ENCODE data around the gene FAM184B.

DNA sequence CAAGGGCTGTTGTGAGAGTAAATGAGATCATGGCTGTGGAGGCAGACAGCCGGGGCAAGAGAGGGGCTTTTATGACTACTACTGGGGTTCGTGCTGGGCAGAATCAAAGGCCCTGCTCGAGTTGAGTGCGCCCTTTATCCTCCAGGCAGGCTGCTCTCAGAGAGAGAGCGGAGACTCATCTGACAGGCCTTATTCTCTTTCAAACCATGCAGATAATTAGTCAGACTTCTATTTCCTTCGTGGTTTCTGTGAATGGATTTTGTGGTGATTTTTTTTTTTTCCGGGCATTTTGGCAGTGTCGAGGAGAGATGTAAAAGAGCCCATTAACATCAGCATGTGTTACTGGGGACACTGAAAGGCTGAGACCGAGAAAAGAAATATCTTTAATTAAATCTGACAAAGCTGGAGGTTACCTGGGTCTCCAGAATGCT, 93.4 kb downstream of the FAM184B start:
- TF ChIP-seq, protein P1, sequence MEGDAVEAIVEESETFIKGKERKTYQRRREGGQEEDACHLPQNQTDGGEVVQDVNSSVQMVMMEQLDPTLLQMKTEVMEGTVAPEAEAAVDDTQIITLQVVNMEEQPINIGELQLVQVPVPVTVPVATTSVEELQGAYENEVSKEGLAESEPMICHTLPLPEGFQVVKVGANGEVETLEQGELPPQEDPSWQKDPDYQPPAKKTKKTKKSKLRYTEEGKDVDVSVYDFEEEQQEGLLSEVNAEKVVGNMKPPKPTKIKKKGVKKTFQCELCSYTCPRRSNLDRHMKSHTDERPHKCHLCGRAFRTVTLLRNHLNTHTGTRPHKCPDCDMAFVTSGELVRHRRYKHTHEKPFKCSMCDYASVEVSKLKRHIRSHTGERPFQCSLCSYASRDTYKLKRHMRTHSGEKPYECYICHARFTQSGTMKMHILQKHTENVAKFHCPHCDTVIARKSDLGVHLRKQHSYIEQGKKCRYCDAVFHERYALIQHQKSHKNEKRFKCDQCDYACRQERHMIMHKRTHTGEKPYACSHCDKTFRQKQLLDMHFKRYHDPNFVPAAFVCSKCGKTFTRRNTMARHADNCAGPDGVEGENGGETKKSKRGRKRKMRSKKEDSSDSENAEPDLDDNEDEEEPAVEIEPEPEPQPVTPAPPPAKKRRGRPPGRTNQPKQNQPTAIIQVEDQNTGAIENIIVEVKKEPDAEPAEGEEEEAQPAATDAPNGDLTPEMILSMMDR (IDR thresholded peaks at IDR 0.05): no peak
- TF ChIP-seq POLR2A (IDR thresholded peaks at IDR 0.05): no peak

All from heart left ventricle (tissue), 13 donors.